HEK293 (cell line): ENCODE results near the gene RNF223.

Experiments
- BCL11B ChIP-seq: fragments of 450-650 bp; formaldehyde crosslinking; IDR thresholded peaks from 2 replicates; pipeline ENCODE4 v1.5.1; 2016; ENCODE audit warnings: low read depth, missing biosample characterization, missing genetic modification characterization
- IKZF3 ChIP-seq: fragments of 450-650 bp; IDR thresholded peaks from 2 replicates; pipeline ENCODE4 v1.5.0; 2018; ENCODE audit warnings: missing biosample characterization, mild to moderate bottlenecking, missing genetic modification characterization, moderate library complexity
- KLF8 ChIP-seq: fragments of 450-650 bp; formaldehyde crosslinking; IDR thresholded peaks from 2 replicates; pipeline ENCODE4 v1.5.1; 2016; ENCODE audit warnings: missing biosample characterization, missing genetic modification characterization
- PBX3 ChIP-seq: sonication (generic); formaldehyde crosslinking; IDR thresholded peaks from 2 replicates; pipeline ENCODE4 v1.8.1; 2022; ENCODE audit warnings: mild to moderate bottlenecking, moderate library complexity, missing genetic modification reagents
- REST ChIP-seq: fragments of 450-650 bp; formaldehyde crosslinking; IDR thresholded peaks from 2 replicates; pipeline ENCODE4 v1.5.1; 2016; ENCODE audit warnings: missing biosample characterization, missing genetic modification characterization
- SCRT2 ChIP-seq: fragments of 450-650 bp; formaldehyde crosslinking; IDR thresholded peaks from 2 replicates; pipeline ENCODE4 v1.5.1; 2016; ENCODE audit warnings: missing biosample characterization, missing genetic modification characterization
- YY2 ChIP-seq: fragments of 450-650 bp; formaldehyde crosslinking; IDR thresholded peaks from 2 replicates; pipeline ENCODE4 v1.5.1; 2016; ENCODE audit warnings: missing biosample characterization, missing genetic modification characterization
- ZBTB8A ChIP-seq: fragments of 450-650 bp; formaldehyde crosslinking; IDR thresholded peaks from 2 replicates; pipeline ENCODE4 v1.5.1; 2016; ENCODE audit warnings: missing biosample characterization, missing genetic modification characterization
- ZFP37 ChIP-seq: fragments of 450-650 bp; formaldehyde crosslinking; IDR thresholded peaks from 2 replicates; pipeline ENCODE4 v1.5.1; 2016; ENCODE audit warnings: missing biosample characterization, missing genetic modification characterization
- ZNF155 ChIP-seq: fragments of 450-650 bp; formaldehyde crosslinking; IDR thresholded peaks from 2 replicates; pipeline ENCODE4 v1.5.1; 2016; ENCODE audit warnings: missing biosample characterization, missing genetic modification characterization
- ZNF24 ChIP-seq: fragments of 450-650 bp; formaldehyde crosslinking; IDR thresholded peaks from 2 replicates; pipeline ENCODE4 v1.5.1; 2016; ENCODE audit warnings: missing biosample characterization, missing genetic modification characterization
- ZNF426 ChIP-seq: fragments of 450-650 bp; formaldehyde crosslinking; IDR thresholded peaks from 2 replicates; pipeline ENCODE4 v1.5.1; 2017; ENCODE audit warnings: missing biosample characterization, missing genetic modification characterization, mild to moderate bottlenecking, inconsistent platforms, moderate library complexity
- ZNF510 ChIP-seq: fragments of 450-650 bp; formaldehyde crosslinking; IDR thresholded peaks from 2 replicates; pipeline ENCODE4 v1.5.1; 2018; ENCODE audit warnings: mild to moderate bottlenecking, missing genetic modification characterization, missing biosample characterization; ENCODE audit not compliant: insufficient replicate concordance
- ZNF530 ChIP-seq: fragments of 450-650 bp; formaldehyde crosslinking; IDR thresholded peaks from 2 replicates; pipeline ENCODE4 v1.5.1; 2016; ENCODE audit warnings: low read depth, missing biosample characterization, missing genetic modification characterization
- ZNF639 ChIP-seq: fragments of 450-650 bp; formaldehyde crosslinking; IDR thresholded peaks from 2 replicates; pipeline ENCODE4 v1.5.1; 2016; ENCODE audit warnings: missing biosample characterization, missing genetic modification characterization
- ZNF830 ChIP-seq: fragments of 450-650 bp; IDR thresholded peaks from 2 replicates; pipeline ENCODE4 v1.5.0; 2018; ENCODE audit warnings: missing biosample characterization, missing genetic modification characterization, low read depth, mild to moderate bottlenecking, moderate library complexity
- ZSCAN4 ChIP-seq: fragments of 450-650 bp; formaldehyde crosslinking; IDR thresholded peaks from 2 replicates; pipeline ENCODE4 v1.5.1; 2017; ENCODE audit warnings: missing biosample characterization, missing genetic modification characterization
- TF ChIP-seq, protein P1 (sequence below): fragments of 450-650 bp; formaldehyde crosslinking; IDR thresholded peaks from 2 replicates; pipeline ENCODE4 v1.5.1; 2016; ENCODE audit warnings: missing biosample characterization, missing genetic modification characterization
- TF ChIP-seq, protein P2 (sequence below): fragments of 450-650 bp; formaldehyde crosslinking; conservative IDR thresholded peaks from 2 replicates; pipeline ENCODE4 v1.5.1; 2016; ENCODE audit warnings: low read depth, missing biosample characterization, missing genetic modification characterization
- TF ChIP-seq, protein P3 (sequence below): fragments of 450-650 bp; formaldehyde crosslinking; IDR thresholded peaks from 2 replicates; pipeline ENCODE4 v1.5.1; 2016; ENCODE audit warnings: missing biosample characterization, missing genetic modification characterization, low read depth
- TF ChIP-seq, protein P4 (sequence below): fragments of 450-650 bp; formaldehyde crosslinking; IDR thresholded peaks from 2 replicates; pipeline ENCODE4 v1.5.1; 2016; ENCODE audit warnings: missing biosample characterization, missing genetic modification characterization

Gene RNF223

GRCh38 chr1:1080122-1080757 is 6.1 kb upstream of the RNF223 start (continued):
- no peak for TF ChIP-seq ZNF639 (tag by site-specific recombination)
- TF ChIP-seq, protein P1, sequence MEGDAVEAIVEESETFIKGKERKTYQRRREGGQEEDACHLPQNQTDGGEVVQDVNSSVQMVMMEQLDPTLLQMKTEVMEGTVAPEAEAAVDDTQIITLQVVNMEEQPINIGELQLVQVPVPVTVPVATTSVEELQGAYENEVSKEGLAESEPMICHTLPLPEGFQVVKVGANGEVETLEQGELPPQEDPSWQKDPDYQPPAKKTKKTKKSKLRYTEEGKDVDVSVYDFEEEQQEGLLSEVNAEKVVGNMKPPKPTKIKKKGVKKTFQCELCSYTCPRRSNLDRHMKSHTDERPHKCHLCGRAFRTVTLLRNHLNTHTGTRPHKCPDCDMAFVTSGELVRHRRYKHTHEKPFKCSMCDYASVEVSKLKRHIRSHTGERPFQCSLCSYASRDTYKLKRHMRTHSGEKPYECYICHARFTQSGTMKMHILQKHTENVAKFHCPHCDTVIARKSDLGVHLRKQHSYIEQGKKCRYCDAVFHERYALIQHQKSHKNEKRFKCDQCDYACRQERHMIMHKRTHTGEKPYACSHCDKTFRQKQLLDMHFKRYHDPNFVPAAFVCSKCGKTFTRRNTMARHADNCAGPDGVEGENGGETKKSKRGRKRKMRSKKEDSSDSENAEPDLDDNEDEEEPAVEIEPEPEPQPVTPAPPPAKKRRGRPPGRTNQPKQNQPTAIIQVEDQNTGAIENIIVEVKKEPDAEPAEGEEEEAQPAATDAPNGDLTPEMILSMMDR (tag by site-specific recombination) = no peak
- no peak for TF ChIP-seq ZFP37 (tag by site-specific recombination)
- TF ChIP-seq, protein P2, sequence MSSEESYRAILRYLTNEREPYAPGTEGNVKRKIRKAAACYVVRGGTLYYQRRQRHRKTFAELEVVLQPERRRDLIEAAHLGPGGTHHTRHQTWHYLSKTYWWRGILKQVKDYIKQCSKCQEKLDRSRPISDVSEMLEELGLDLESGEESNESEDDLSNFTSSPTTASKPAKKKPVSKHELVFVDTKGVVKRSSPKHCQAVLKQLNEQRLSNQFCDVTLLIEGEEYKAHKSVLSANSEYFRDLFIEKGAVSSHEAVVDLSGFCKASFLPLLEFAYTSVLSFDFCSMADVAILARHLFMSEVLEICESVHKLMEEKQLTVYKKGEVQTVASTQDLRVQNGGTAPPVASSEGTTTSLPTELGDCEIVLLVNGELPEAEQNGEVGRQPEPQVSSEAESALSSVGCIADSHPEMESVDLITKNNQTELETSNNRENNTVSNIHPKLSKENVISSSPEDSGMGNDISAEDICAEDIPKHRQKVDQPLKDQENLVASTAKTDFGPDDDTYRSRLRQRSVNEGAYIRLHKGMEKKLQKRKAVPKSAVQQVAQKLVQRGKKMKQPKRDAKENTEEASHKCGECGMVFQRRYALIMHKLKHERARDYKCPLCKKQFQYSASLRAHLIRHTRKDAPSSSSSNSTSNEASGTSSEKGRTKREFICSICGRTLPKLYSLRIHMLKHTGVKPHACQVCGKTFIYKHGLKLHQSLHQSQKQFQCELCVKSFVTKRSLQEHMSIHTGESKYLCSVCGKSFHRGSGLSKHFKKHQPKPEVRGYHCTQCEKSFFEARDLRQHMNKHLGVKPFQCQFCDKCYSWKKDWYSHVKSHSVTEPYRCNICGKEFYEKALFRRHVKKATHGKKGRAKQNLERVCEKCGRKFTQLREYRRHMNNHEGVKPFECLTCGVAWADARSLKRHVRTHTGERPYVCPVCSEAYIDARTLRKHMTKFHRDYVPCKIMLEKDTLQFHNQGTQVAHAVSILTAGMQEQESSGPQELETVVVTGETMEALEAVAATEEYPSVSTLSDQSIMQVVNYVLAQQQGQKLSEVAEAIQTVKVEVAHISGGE = no peak
- no peak for TF ChIP-seq KLF8 (tag by site-specific recombination)
- TF ChIP-seq REST (tag by site-specific recombination) = no peak
- TF ChIP-seq, protein P3, sequence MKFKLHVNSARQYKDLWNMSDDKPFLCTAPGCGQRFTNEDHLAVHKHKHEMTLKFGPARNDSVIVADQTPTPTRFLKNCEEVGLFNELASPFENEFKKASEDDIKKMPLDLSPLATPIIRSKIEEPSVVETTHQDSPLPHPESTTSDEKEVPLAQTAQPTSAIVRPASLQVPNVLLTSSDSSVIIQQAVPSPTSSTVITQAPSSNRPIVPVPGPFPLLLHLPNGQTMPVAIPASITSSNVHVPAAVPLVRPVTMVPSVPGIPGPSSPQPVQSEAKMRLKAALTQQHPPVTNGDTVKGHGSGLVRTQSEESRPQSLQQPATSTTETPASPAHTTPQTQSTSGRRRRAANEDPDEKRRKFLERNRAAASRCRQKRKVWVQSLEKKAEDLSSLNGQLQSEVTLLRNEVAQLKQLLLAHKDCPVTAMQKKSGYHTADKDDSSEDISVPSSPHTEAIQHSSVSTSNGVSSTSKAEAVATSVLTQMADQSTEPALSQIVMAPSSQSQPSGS (tag by site-specific recombination) = no peak
- no peak for TF ChIP-seq ZSCAN4 (tag by site-specific recombination)
- no peak for TF ChIP-seq ZNF530 (tag by site-specific recombination)
- no peak for TF ChIP-seq ZNF830 (tag by site-specific recombination)
- TF ChIP-seq ZBTB8A (tag by site-specific recombination) = peak; percentile 62
- TF ChIP-seq ZNF155 (tag by site-specific recombination) = no peak
- no peak for TF ChIP-seq BCL11B (tag by site-specific recombination)
- TF ChIP-seq, protein P4, sequence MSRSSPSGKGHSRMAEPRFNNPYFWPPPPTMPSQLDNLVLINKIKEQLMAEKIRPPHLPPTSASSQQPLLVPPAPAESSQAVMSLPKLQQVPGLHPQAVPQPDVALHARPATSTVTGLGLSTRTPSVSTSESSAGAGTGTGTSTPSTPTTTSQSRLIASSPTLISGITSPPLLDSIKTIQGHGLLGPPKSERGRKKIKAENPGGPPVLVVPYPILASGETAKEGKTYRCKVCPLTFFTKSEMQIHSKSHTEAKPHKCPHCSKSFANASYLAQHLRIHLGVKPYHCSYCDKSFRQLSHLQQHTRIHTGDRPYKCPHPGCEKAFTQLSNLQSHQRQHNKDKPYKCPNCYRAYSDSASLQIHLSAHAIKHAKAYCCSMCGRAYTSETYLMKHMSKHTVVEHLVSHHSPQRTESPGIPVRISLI (tag by site-specific recombination) = no peak
- TF ChIP-seq ZNF510 = no peak
- no peak for TF ChIP-seq PBX3 (CRISPR knock-in tag)
- TF ChIP-seq IKZF3 = no peak
- TF ChIP-seq YY2 (tag by site-specific recombination) = no peak
- TF ChIP-seq SCRT2 (tag by site-specific recombination) = peak; percentile 99
- no peak for TF ChIP-seq ZNF426 (tag by site-specific recombination)
- TF ChIP-seq ZNF24 (tag by site-specific recombination) = no peak
